Caco-2 (cell line): ENCODE results near the gene TRIO. TPM values are rescaled to one million over a fixed set of nuclear protein-coding genes. Genes with fewer than 3 reads are reported as not detected.

ENCODE experiments used
- BruUV-seq: library from RNA; stranded (reverse); fragments of 400-500 nt; replicated peaks from 2 replicates; lab custom pipeline; 2021; lab: Mats Ljungman, UMichigan
- CTCF ChIA-PET: fragments of 300-600 bp; sonication (Branson Sonifier 250); formaldehyde crosslinking; loops from one replicate; lab custom pipeline; 2022; ENCODE audit warnings: antibody characterized with exemption; lab: Charles Lee
- POLR2A ChIA-PET: fragments of 300-600 bp; sonication (Branson Sonifier 250); formaldehyde crosslinking; loops from one replicate; lab custom pipeline; 2022; ENCODE audit warnings: antibody characterized with exemption; lab: Charles Lee
- DNase-seq, 2 experiments: peaks; one replicate each; pipeline versions ENCODE4 v3.0.0 to v3.0.0-alpha.2; 2020 to 2022
- H3K27me3 ChIP-seq: replicated peaks from 2 replicates; pipeline ENCODE4 v1.6.0; 2011; ENCODE audit warnings: low read length; ENCODE audit not compliant: control insufficient read depth, insufficient read depth
- H3K36me3 ChIP-seq: 2 replicates; pipeline ENCODE4 v1.5.1; 2011; ENCODE audit warnings: low read length; ENCODE audit not compliant: control insufficient read depth, insufficient read depth
- H3K4me1 ChIP-seq: fragments of 250-450 bp; sonication (Bioruptor Pico); 2 replicates; pipeline ENCODE4 v1.5.1; 2020; ENCODE audit warnings: mild to moderate bottlenecking
- H3K4me3 ChIP-seq: 2 replicates; pipeline ENCODE4 v1.5.1; 2011; ENCODE audit warnings: low read depth, mild to moderate bottlenecking, control low read depth, low read length
- H3K9me3 ChIP-seq: fragments of 250-450 bp; sonication (Bioruptor Pico); 2 replicates; pipeline ENCODE4 v1.5.1; 2020; ENCODE audit warnings: mild to moderate bottlenecking, moderate library complexity
- H3K27ac Mint-ChIP-seq: one replicate; pipeline ENCODE4 v1.8.0; 2022; ENCODE audit warnings: mixed read lengths; ENCODE audit not compliant: unreplicated experiment
- H3K27me3 Mint-ChIP-seq: one replicate; pipeline ENCODE4 v1.8.0; 2022; ENCODE audit warnings: mixed read lengths; ENCODE audit not compliant: insufficient read depth, unreplicated experiment
- H3K36me3 Mint-ChIP-seq: one replicate; pipeline ENCODE4 v1.8.0; 2022; ENCODE audit warnings: mild to moderate bottlenecking, mixed read lengths; ENCODE audit not compliant: insufficient read depth, unreplicated experiment
- H3K4me1 Mint-ChIP-seq: one replicate; pipeline ENCODE4 v1.8.0; 2022; ENCODE audit warnings: low read depth, mixed read lengths; ENCODE audit not compliant: unreplicated experiment
- H3K4me3 Mint-ChIP-seq: one replicate; pipeline ENCODE4 v1.8.0; 2022; ENCODE audit warnings: mild to moderate bottlenecking, moderate library complexity, mixed read lengths; ENCODE audit not compliant: unreplicated experiment
- H3K9me3 Mint-ChIP-seq: one replicate; pipeline ENCODE4 v1.8.0; 2022; ENCODE audit warnings: mixed read lengths; ENCODE audit not compliant: unreplicated experiment
- CTCF ChIP-seq, 2 experiments: fragments of 200-600 bp in 1 of 2; IDR thresholded peaks; 1 replicate in 1 of 2; 2 replicates in 1 of 2; pipeline versions ENCODE4 v1.5.1 to v1.8.0; 2011 to 2022; ENCODE audit warnings: antibody characterized with exemption in 1 of 2, control low read depth in 1 of 2, inconsistent platforms in 1 of 2, low read depth in 1 of 2, low read length in 1 of 2, mild to moderate bottlenecking in 1 of 2, moderate library complexity in 1 of 2; ENCODE audit not compliant: insufficient read depth in 1 of 2, severe bottlenecking in 1 of 2, unreplicated experiment in 1 of 2
- intact Hi-C: fragments of 100-400 bp; cut with micrococcal nuclease; formaldehyde crosslinking; loops from one replicate; pipeline ENCODE4 v1.10.0; 2022; ENCODE audit not compliant: unreplicated experiment
- total RNA-seq: library from RNA; stranded (reverse); gene quantifications from 2 replicates; pipeline ENCODE4 v1.2.3, GENCODE V29; 2022

The TRIO gene
- total RNA-seq, 1 experiment from 2014 or later, result 92.0 TPM

DNA sequence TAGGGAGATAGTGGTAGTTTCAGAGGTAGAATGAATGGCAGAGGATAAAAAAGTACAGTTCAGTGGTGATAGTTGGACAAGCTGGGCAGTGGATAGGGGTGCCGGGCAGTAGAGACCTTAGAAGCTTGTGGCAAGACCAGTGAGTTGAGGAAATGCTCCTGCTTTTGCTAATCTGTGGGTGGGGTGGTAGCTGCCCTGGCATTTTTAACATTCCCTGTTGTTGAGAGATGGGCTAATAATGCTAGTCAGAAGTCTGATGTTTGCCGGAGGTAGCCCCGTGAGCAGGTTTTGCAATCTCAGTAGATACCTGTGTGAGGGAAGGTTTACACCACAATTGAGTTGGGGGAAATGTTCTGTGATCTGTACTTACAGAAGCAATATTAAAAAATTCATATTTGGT, 91.1 kb downstream of the TRIO start:
- H3K4me3 ChIP-seq, result no peak overlapping the region
- Mint-ChIP-seq H3K27me3 (no peaks in the 10 kb centered on the region), H3K36me3 (no peaks in the 10 kb centered on the region), H3K27ac (peak overlapping the region; percentile 40), H3K9me3 (no peaks in the 10 kb centered on the region), H3K4me3 (no peak overlapping the region), H3K4me1 (peaks cover 34% of the 10 kb centered on the region)
- H3K27me3 ChIP-seq, result no peaks in the 10 kb centered on the region
- ChIA-PET CTCF (no interaction called here), POLR2A (no interaction called here)
- TF ChIP-seq CTCF (IDR thresholded peaks at IDR 0.05; ENCODE audit: insufficient read depth in 1 of 2, low read depth in 1 of 2, low read length in 1 of 2, severe bottlenecking in 1 of 2, unreplicated experiment in 1 of 2), result no peak
- peak in 1 of 2 experiments; percentile 40 for DNase-seq
- H3K4me1 ChIP-seq, result peaks cover 6% of the 10 kb centered on the region
- intact Hi-C loops, result no loop called here
- no TSS peak for BruUV-seq
- no peaks in the 10 kb centered on the region for H3K9me3 ChIP-seq
- no peaks in the 10 kb centered on the region for H3K36me3 ChIP-seq

DNA sequence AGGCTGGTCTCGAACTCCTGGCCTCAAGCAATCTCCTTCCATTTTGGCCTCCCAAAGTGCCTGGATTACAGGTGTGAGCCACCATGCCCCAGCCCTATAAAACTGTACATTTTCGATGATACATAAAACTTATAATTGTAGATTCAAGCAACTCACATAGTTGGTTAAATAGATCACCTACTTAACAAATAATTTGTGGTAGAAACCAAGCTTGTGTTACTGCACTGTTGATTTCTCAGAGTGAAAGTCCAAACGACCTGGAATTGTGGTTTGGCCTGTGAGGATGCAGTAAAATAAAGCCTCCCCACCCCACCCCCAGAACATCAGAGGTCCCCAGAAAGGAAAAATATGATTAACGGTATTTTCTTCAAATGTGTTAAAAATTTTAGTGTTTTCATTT, 92.7 kb downstream of the TRIO start:
- H3K4me1 Mint-ChIP-seq, result peaks cover 30% of the 10 kb centered on the region
- Histone ChIP-seq H3K4me3 (no peak overlapping the region), H3K4me1 (peaks cover 6% of the 10 kb centered on the region), H3K27me3 (no peaks in the 10 kb centered on the region), H3K36me3 (no peaks in the 10 kb centered on the region), H3K9me3 (no peaks in the 10 kb centered on the region)
- intact Hi-C loops, result no loop called here
- no peak overlapping the region for H3K4me3 Mint-ChIP-seq
- H3K9me3 Mint-ChIP-seq, result no peaks in the 10 kb centered on the region
- no peaks in the 10 kb centered on the region for H3K36me3 Mint-ChIP-seq
- POLR2A ChIA-PET, result no interaction called here
- no peak overlapping the region for H3K27ac Mint-ChIP-seq
- DNase-seq, result no peak
- CTCF ChIA-PET, result no interaction called here
- H3K27me3 Mint-ChIP-seq, result no peaks in the 10 kb centered on the region
- TF ChIP-seq CTCF (IDR thresholded peaks at IDR 0.05; ENCODE audit: insufficient read depth in 1 of 2, low read depth in 1 of 2, low read length in 1 of 2, severe bottlenecking in 1 of 2, unreplicated experiment in 1 of 2), result no peak
- no TSS peak for BruUV-seq

DNA sequence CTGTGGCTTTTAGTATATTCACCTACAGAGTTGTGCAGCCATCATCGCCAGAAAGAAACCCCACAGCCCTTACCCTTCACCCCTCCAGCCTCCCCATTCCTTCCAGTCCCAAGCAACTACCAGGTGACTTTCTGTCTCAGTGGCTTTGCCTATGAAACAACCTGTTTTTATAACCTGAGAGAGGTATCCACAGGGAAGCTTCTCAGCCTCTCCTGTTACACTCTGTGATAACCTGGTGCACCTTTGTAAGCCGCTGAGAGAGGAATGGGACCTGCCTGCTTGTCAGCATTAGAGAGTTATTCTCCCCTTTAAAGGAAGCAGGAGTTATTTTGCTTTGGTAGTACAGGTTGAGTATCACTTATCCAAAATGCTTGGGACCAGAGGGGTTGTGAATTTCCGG, 93.6 kb downstream of the TRIO start:
- peaks cover 22% of the 10 kb centered on the region for H3K4me1 Mint-ChIP-seq
- H3K27me3 ChIP-seq, result no peaks in the 10 kb centered on the region
- no peak overlapping the region for H3K27ac Mint-ChIP-seq
- no TSS peak for BruUV-seq
- no peak overlapping the region for H3K4me3 Mint-ChIP-seq
- no peaks in the 10 kb centered on the region for H3K36me3 Mint-ChIP-seq
- no peaks in the 10 kb centered on the region for H3K9me3 ChIP-seq
- H3K4me1 ChIP-seq, result peaks cover 6% of the 10 kb centered on the region
- H3K4me3 ChIP-seq, result no peak overlapping the region
- no peak for TF ChIP-seq CTCF (IDR thresholded peaks at IDR 0.05; ENCODE audit: insufficient read depth in 1 of 2, low read depth in 1 of 2, low read length in 1 of 2, severe bottlenecking in 1 of 2, unreplicated experiment in 1 of 2)
- H3K36me3 ChIP-seq, result no peaks in the 10 kb centered on the region
- H3K27me3 Mint-ChIP-seq, result no peaks in the 10 kb centered on the region
- H3K9me3 Mint-ChIP-seq, result no peaks in the 10 kb centered on the region
- POLR2A ChIA-PET, result no interaction called here
- no peak for DNase-seq
- CTCF ChIA-PET, result no interaction called here
- intact Hi-C loops, result no loop called here
